RWPE1 (cell line): ENCODE data around the gene BMP5.

Source experiments
- CTCF ChIA-PET: fragments of 350-600 bp; sonication (Branson Sonifier 250); formaldehyde crosslinking; extraction: SDS; loops from one replicate; lab custom pipeline; 2021; lab: Yijun Ruan, JAX
- POLR2A ChIA-PET: fragments of 400-600 bp; formaldehyde crosslinking; extraction: SDS; loops from one replicate; lab custom pipeline; 2020; ENCODE audit warnings: antibody characterized with exemption; ENCODE audit not compliant: low non-redundant PET; lab: Yijun Ruan, JAX
- DNase-seq: peaks from one replicate; pipeline ENCODE4 v3.0.0; 2012; ENCODE audit warnings: low spot score
- H3K27ac ChIP-seq: fragments of 450-650 bp; 2 replicates; pipeline ENCODE4 v1.5.1; 2017
- CTCF ChIP-seq: fragments of 450-650 bp; conservative IDR thresholded peaks from 2 replicates; pipeline ENCODE4 v1.5.1; 2017; ENCODE audit warnings: low read depth, mild to moderate bottlenecking

Gene BMP5

DNA sequence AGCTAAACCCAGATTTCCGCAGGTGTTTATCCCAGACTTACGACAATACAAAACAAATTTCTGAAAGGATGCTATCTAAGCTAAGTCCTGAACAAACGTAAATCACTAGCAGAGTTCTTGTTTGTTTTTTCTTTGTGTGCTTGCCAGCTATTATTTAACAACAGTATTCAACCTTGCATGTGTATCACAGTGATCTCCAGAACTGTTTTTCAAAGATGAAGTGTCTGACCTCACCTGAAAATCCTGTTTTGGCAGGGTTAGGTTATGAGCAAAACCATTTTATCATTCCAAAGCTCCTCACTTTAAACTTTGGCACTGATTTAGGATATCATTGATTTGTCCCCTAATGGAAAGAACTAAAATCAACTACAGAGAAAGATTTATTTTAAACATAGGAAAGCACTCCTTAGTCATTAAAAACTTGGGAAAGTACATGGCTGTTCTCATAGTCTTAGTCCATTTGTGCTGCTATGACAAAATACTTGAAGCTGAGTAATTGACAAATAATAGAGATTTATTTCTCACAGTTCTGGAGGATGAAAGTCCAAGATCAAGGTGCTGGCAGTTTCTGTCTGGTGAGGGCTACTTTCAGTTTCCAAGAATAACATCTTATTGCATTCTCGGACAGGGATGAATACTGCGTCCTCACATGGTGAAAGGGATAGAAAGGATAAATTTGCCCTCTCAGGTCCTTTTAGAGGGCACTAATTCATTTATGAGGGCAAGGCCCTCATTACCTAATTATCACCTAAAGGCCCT is 20.8 kb upstream of the BMP5 start:
- ChIA-PET CTCF (no interaction called here), POLR2A (no interaction called here)
- no peak overlapping the region for H3K27ac ChIP-seq
- DNase-seq = no peak
- TF ChIP-seq CTCF = no peak

DNA sequence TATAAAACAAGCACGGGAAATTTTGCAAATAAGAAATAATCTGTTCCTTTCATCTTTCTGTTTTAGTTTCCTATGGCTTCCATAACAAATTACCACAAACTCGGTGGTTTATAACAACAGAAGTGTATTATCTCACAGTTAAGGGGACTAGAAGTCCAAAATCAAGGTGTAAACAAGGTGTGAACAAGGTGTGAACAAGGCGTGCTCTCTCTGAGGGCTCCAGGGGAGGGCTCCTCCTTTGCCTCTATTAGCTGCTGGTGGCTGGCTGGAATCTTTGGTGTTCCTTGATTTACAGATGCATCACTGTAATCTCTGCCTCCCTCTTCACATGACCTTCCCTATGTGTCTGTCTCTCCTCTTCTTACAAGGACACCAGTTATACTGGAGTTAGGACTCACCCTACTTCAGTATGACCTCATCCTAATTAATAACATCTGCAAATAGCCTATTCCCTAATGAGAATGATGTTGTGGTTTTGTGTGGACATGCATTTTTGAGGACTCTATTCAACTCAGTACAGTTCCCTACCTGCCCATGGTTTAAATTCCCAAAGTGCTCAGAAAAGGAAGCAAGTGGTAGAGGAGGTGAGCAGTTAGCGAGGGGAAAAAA is 17.5 kb upstream of the BMP5 start:
- CTCF ChIA-PET = no interaction called here
- POLR2A ChIA-PET = no interaction called here
- no peak overlapping the region for H3K27ac ChIP-seq
- DNase-seq = no peak
- no peak for TF ChIP-seq CTCF

GRCh38 chr6:55888917-55889316 is 13.5 kb upstream of the BMP5 start:
- no peak overlapping the region for H3K27ac ChIP-seq
- TF ChIP-seq CTCF = no peak
- ChIA-PET CTCF (interaction anchor here (0.6 kb wide), 1 partner anchor 1121 kb away, joined by 3 read pairs; no protein-coding TSS in a partner anchor), POLR2A (no interaction called here)
- no peak for DNase-seq

GRCh38 chr6:55886185-55886836 is 10.9 kb upstream of the BMP5 start:
- ChIA-PET POLR2A (no interaction called here), CTCF (interaction anchor here (0.6 kb wide), 2 partner anchors 81 to 471 kb away, joined by 3 read pairs; no protein-coding TSS in a partner anchor)
- no peak overlapping the region for H3K27ac ChIP-seq
- DNase-seq = no peak
- TF ChIP-seq CTCF = peak; percentile 40

DNA sequence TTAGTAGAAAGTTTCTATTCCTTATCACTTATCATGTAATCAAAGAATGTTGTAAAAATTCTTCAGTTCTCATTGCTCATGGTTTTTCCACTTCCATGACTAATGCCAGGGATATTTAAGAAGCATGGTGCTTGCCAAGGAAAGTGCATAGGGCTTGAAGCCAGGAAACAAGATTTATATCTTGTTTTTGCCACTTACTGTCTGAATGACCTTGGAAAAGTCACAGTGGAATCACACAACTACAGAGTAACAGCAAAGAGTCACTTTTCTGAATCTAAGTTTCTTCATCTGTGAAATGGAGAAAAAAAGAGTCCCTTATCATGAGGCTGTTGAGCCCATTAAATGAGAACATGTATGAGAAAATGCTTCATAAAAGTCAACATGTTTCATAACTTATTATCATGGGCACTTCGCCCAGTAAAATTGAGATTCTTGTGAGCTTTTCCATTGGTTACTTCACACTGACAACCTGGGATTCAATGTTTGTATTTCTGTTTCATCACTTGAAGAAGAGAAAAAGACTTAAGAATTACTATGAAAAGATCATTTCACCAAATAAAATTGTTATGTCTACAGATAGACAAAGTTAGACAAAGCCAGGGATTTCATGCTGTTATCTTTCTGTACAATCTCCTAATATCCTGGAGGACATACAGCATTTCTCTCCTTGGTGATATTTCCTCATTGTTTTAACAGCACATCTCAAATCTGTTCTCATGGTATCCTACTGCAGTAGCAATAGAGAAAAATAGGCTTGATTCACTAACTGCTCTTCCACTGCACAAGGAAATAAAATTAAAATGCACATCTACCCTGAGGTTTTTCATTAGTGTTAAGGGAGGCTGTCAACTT is 7.6 kb upstream of the BMP5 start:
- TF ChIP-seq CTCF = no peak
- POLR2A ChIA-PET = no interaction called here
- peak; percentile 59 for DNase-seq
- CTCF ChIA-PET = interaction anchor here (0.6 kb wide), 1 partner anchor 12 kb away, joined by 3 read pairs; no protein-coding TSS in a partner anchor
- no peak overlapping the region for H3K27ac ChIP-seq

GRCh38 chr6:55877283-55877682 is 1.9 kb upstream of the BMP5 start:
- no peak for TF ChIP-seq CTCF
- no peak for DNase-seq
- CTCF ChIA-PET = no interaction called here
- POLR2A ChIA-PET = no interaction called here
- no peak overlapping the region for H3K27ac ChIP-seq
